Lung microvascular endothelial cell (primary cell): ENCODE measurements around the gene ANXA1. TPM values are rescaled to one million over a fixed set of nuclear protein-coding genes. Genes with fewer than 3 reads are reported as not detected.

Experiments used
- DNase-seq, 2 donors: peaks; one replicate each; pipeline versions ENCODE4 v3.0.0 to v3.0.0-alpha.2; 2010; ENCODE audit warnings: low read depth in 2 of 2
- total RNA-seq: library from RNA; depleted of rRNA; stranded (reverse); fragments of >200 nt; gene quantifications from 2 replicates; pipeline ENCODE4 v1.2.1, GENCODE V29; 2014

ANXA1 gene, protein sequence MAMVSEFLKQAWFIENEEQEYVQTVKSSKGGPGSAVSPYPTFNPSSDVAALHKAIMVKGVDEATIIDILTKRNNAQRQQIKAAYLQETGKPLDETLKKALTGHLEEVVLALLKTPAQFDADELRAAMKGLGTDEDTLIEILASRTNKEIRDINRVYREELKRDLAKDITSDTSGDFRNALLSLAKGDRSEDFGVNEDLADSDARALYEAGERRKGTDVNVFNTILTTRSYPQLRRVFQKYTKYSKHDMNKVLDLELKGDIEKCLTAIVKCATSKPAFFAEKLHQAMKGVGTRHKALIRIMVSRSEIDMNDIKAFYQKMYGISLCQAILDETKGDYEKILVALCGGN
- 311 and 467 TPM in 2 replicates for total RNA-seq

DNA sequence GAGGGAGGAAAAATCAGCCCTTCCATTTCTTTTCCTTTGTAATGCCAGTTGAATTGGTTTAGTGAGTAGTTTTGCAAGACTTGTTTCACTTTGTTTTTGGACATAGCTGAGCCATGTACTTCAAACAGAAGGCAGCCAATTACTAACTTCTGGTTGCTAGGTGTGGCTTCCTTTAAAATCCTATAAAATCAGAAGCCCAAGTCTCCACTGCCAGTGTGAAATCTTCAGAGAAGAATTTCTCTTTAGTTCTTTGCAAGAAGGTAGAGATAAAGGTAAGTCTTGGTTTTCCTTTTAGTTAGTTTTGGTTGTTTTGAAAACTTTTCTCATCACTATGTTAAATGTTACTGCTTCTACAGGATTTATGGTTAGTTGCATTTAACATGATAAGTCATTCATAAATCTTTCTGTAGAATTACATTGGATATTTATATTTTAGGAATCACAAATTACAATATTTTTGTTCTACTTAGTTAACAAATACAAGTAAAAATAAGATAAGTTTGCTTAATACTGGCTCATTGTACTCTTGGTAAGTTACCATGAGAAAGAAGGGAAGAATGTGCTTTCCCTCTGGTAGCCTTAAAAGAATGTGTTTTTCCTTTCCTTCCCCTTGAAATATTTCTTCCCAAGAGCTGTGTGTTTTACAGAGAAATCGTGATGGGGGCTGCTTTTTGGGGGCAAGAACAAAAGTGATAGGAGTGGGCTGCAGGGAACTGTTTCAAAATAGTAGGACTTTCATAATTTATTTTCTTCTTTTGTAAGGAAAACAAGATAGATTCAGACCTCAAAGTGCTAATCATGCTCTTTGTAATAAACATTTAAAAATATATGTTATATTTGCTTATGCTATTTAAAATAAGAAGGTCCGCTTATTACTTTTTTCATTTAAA is at the start of gene ANXA1:
ANXA1 (plus strand) TSS at position 213 of the 890 bp plus-strand sequence. CDS start 6,671 bp downstream, outside the sequence.
- DNase-seq: peak; percentile 90 to 95

DNA sequence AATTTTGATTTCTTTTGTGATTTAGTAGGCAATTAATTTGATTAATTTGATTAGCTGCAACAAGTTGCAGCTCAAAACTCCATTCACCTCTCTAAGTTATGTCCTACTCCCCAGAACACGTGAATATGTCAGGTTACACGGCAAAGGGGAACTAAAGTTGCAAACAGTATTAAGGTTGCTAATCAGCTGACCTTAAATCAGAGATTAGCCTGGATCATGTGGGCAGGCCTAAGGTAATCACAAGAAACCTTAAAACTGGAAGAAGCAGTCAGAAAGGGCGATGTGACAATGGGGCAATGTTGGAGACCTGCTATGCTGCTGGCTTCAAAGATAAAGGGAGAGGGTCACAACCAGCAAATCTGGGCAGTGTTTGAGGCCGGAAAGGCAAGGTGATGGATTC is 47.3 kb upstream of the ANXA1 start:
- peak; percentile 14 to 51 for DNase-seq

GRCh38 chr9:73104921-73105320 is 46.7 kb upstream of the ANXA1 start:
- DNase-seq: no peak

- DNase-seq: peak; percentile 71 to 79
These were observed 44.1 kb upstream of the ANXA1 start for GRCh38 chr9:73107489-73108069.

DNA sequence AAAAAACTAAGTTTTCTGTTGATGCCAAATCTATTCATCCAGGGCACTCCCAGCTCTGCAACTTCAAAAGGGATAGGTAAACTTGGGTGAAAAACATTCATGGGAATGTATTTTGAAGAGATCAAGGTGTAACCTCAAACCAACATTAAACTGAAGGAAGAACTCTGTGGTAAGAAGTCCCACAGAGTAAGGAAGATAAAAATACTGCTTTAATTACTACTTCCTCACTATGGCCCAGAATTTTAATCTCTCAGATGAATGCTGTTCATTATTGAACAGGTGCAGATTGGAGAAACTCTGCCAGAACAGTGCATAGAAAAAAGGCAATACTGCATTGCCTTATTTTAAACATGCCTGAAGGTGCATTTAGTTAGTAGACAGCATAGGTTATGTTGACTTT is 37.6 kb upstream of the ANXA1 start:
- no peak for DNase-seq

DNA sequence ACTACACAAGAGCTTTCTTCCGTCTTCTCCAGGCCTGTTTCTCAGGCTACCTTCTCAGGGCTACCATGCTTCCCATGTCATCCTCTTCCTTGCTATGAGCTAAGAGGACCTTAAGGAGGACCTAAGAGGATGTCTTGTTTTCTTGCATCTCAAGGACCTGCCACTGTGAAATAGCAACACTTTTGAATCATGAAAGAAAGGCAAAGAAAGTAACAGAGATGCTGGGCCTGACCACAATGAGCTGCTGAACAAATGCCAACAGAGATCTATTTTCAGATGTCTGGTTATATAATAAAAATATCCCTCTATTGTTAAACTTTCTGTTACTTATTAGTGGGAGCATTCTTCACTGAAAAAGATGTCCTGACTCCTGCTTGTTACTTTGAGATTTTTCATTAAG is 36.7 kb upstream of the ANXA1 start:
- DNase-seq: no peak

DNA sequence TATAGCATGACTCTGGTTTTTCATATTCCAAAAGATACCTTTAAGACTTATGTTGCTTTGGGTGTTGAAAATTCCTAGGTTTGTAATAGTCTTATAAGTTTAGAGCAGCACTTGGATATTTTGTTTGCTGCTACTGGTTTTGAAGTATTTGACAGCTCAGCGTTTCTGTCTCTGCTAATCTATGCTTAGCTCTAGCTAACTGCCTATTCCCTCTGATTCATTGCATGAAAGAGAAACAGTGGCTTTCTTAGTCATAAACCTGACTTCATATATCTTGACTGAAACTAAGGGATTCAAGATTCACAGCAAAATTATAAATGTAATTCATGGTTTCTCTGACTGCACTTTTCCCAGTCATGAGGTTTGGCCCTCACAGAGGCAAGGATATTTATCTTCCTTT is 35.6 kb upstream of the ANXA1 start:
- DNase-seq: peak in 1 of 2 donors; percentile 56

DNA sequence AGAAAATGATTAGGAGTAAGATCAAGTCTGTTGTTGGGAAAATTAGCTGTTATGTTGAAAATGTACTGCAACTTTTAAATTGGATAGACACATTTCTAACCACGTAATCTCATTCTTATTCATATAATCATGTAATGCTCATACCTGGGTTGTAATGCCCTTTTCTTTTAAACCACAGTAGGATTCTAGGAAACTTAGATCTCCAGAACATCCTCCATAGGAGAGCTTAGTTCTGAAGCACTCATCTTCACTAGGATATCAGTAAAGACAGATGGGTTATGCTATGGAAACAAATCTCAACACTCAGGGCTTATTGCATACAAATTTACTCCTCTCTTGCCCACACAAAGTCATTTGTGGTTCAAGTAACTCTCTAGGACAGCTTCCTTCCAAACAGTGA is 34.8 kb upstream of the ANXA1 start:
- DNase-seq: no peak

- peak in 1 of 2 donors; percentile 57 for DNase-seq
These were observed 33.4 kb upstream of the ANXA1 start for GRCh38 chr9:73118286-73118685.

DNA sequence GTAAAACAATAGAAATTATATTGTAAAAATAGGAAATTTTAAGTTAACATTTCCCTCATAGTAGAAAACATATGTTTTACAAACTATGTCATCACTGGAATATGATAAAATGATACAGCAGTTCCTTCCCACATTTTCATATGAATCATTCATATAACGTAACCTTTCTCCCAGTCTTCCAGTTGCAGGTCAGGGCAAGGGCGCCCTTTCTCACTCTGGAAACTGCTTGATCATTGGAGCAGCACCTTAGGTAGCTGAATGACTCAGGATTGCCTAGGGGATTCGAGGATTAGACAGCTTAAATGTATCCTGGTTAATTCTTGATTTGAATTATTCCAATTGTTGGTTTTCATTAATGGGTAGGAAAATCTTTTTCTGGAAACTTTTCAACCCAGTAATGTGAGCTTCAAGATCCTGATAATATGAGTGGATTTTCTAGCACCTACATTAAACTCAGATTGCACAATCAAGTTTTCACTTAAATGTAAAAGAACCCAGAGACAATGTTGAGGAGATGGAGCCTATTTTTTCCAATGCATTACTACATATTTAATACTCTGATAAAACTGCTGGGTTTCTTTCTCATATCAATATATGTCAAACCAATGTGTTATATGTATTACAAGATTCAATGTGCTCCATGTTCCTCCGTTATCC is 32.6 kb upstream of the ANXA1 start:
- peak; percentile 7 to 87 for DNase-seq

- DNase-seq: peak in 1 of 2 donors; percentile 44
These were observed 30.2 kb upstream of the ANXA1 start for GRCh38 chr9:73121375-73121935.

GRCh38 chr9:73125651-73126050 is 26.0 kb upstream of the ANXA1 start:
- DNase-seq: peak in 1 of 2 donors; percentile 24

DNA sequence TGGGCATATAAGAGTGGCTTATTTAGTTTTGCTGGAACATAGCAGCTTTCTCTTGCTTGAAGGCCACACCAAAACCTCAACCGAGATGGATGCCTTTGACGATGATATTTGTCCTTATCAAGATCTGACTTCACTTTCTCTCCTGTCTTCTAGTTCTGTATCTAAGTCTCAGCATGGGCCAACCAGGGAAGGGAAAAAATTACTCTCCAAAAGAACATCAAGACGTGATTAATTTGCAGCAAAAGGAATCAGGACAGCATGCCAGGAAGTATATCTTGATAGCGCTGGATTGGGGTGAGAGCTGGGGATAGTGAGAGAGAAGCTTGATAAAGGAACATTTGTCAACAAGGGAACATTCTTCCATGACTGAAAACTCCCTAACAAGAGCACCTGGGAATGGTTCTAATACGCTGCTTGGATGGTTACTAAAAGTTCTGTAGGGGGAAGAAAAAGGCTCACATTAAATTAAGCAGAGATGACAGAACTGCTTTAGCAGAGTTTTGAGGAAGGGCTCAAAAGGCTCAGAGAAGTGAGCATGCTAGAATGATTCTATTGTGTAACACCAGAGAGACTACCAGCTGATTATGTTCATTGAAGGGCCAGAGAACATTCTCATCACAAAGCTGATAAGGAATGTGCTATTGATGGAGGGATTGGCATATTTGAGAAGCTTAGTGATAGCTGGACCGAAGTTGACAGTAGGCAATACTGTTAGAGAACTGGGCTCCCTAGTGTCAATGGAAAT is 21.6 kb upstream of the ANXA1 start:
- no peak for DNase-seq

GRCh38 chr9:73131461-73131860 is 20.2 kb upstream of the ANXA1 start:
- DNase-seq: peak in 1 of 2 donors; percentile 19

GRCh38 chr9:73132034-73132776 is 19.5 kb upstream of the ANXA1 start:
- peak; percentile 88 to 95 for DNase-seq

DNA sequence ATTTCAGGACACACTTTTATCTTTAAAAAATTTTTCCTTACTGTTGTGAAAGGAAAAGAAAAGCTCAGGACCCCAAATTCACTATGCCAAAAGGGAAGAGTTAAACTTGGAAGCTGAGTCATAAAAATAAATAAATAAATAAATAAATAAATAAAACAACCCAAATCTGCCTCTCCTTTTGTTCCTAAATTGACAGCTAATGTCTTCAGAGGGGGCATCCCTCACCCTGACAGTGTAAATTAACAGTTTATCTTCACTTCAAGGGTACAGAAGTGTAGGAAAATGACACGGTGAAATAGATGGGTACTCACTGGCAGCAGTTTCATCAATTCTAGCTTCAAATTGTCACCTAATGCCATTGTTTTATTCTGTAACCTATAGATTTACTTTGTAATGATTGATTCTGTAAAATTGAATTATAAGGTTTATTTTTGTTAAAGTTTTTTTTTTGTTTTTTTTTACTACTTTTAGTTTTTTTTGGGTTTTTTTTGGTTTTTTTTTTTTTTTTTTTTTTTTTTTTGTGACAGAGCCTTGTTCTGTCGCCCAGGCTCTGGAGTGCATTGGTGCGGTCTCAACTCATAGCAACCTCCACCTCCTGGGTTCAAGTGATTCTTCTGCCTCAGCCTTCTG is 18.5 kb upstream of the ANXA1 start:
- DNase-seq: peak in 1 of 2 donors; percentile 28

DNA sequence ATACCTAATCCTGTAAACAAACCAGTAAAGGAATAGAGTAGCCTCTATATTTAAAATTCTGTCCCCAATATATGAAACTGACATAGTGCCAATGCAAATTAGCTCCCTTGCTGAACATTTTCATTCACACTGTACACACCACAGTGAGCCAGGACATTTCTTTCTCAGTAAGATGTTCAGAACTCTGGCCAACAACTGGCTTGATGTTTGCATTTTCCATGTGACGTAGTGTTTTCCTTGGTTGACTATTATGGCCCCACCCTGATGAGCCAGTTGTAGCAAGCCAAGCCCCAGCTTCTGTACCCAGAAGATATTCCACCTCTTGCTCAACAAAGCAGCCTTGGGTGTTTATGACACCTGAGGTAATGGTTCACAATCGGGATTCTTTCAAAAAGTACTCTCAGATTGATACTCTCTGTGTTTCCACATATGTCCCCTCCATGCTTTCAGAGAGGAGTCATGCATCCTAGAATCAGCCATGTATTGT is 17.7 kb upstream of the ANXA1 start:
- DNase-seq: peak; percentile 42 to 75

- peak in 1 of 2 donors; percentile 55 for DNase-seq
These were observed 16.3 kb upstream of the ANXA1 start for GRCh38 chr9:73135394-73135793.

GRCh38 chr9:73137286-73137899 is 14.3 kb upstream of the ANXA1 start:
- DNase-seq: no peak
